Amygdala (tissue), 56 donors: Measurements from ENCODE around the gene SCD5.

Experiments used
- DNase-seq, 56 donors: peaks; one replicate each; lab custom pipeline; 2025; lab: John Stamatoyannopoulos, UW

The SCD5 gene

DNA sequence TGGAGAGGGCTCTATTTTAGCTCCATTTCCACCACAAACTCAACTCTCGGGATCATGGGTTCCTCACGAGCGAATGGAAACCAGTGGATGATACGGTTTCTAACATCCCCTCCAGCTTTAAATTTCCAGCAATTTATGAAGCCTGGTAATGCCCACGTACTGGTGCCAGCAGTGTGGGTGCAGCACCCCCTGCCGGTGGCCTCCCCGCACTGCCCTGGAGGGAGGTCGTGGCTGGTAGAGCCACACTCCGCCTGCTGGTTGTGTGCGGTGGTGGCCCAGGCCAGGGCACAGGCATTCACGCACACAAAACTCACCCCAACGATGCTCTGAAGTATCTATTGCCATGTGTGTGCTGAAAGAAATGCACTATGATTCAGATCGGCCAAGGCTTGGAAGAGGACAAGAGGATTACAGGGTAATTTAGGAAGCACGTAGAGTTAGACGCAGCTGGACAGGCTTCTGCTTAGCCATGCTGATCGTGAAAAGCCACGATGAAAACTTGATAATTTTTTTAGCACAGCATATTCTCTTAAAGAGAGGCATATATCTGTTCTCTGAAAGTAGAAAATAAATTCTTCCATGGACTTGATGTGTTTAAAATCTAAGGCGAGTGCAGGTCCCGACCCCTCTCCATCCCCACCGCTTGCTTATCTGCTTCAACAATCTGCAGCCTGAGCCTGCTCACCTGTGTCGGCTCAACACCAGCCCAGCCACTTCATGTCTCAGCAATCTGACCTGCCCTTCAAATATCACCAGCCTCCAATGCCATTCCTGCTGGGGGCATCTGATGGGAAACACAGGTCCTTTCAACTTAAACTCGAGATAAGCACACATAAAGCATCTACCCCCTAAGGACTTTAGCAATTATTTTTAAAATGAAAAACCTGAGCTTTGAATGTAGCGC, 59.1 kb downstream of the SCD5 start:
- DNase-seq, result peak in 48 of 56 donors; percentile 9 to 80 (median 46)

- DNase-seq, result no peak
Observed at GRCh38 chr4:82737354-82737753, 61.2 kb downstream of the SCD5 start.

GRCh38 chr4:82733636-82734035, 65.0 kb downstream of the SCD5 start:
- DNase-seq, result no peak

GRCh38 chr4:82728301-82728700, 70.3 kb downstream of the SCD5 start:
- no peak for DNase-seq

GRCh38 chr4:82726596-82726995, 72.0 kb downstream of the SCD5 start:
- DNase-seq, result peak in 1 of 56 donors; percentile 12

DNA sequence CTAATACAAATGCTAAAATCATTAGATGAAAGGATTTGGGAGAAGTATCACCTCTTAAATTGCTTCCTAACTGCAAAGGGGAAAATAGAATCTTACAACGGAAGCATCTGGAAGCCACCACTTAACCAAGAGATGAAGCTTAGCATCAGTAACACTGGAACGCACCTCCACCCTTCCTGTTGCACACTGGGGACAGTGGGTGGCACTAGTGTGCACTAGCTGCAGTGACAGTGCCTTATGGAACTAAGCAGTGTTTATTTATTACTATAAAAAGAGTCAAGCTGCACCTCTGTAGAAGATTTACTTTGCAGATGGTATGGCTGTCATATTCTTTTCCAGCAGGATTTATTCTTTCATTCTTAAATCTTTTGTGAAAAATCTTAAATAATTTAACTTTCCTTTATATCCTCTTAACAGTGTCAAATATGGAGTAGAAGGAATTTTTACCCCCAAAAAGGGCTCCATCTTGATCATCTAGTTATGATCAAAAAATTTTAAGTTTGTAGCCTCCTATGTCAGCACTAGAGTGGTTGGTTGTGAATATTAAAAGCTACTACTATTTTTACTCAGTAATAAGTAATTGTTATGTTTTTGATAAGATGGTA, 76.7 kb downstream of the SCD5 start:
- peak in 28 of 56 donors; percentile 2 to 55 (median 26) for DNase-seq

GRCh38 chr4:82718162-82718940, 80.2 kb downstream of the SCD5 start:
- peak in 5 of 56 donors; percentile 14 to 36 (median 17) for DNase-seq

DNA sequence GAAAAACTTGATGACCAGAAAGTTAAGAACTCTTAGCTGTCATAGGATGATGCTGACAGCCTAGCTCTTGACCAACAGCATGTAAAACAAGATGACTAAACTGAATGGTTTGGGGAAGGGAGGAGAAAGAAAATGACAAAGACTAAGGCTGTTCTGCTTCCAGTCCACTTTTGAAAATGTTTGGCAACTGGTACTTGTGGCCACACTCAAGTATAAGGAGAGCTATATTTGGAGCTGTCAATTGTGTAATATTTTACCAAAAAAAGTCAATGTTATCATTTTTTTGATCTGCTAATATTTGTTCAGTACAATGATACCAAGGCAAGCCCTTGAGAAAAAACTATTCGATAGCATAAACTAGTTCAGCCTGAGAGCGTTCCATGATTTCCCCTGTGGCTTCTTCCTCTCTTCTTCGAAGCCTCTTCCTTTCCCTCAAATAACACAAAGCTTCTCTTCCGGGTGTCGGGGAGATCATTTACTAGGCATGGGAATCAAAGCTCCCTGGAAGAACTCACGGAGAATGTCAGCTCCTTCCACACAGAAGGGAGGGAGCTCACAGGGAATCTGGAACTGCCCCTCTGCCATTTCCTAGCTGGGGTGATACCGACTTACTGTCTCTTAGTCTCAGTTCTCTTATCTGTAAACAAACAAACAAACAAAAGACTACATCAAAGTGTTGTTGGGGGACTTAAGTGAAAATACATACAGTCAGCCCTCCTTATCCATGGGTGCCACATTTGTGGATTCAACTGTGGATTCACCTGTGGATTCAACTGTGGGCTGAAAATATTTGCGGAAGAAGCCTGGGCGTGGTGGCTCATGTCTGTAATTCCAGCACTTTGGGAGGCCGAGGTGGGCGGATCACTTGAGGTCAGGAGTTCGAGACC, 82.6 kb downstream of the SCD5 start:
- no peak for DNase-seq

- DNase-seq, result no peak
Observed at GRCh38 chr4:82713856-82714255, 84.7 kb downstream of the SCD5 start.

DNA sequence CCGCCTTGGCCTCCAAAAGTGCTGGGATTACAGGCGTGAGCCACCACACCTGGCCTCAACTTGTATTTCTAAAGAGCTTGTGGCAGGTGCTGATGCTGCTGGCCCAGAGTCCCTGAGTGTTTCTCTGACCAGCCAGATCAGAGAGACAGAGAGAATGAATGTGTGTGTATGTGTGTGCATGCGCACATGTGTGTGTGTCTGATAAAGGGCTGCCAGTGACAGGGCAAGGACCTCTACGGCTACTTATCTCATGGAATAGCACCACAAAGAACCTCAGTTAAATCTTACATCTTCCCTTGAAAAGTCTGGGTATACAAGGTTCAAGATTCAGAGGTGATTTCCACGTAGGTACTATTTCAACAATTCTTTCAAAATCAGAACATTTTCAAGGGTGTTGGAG, 86.0 kb downstream of the SCD5 start:
- DNase-seq, result no peak

DNA sequence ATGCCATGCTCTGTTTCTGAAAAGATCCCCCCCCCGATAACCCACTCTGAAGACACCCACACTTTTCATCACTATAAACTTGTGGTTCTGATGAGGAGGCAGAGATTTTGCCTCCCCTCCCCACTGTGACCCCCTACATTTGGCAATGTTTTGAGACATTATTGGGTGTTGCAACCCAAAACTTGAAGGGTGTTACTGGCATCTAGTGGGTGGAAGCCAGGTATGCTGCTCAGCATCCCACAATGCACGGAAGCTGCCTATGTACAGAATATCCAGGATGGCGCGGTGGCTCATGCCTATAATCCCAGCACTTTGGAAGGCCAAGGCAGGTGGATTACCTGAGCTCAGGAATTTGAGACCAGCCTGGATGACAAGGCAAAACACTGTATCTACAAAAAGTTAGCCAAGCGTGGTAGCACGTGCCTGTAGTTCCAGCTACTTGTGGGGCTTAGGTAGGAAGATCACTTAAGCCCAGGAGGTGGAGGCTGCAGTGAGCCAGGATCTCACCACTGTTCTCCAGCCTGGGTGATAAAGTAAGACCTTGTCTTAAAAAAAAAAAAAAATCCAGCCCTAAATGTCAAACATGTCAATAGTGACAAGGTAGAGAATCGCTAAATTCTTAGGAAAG, 87.3 kb downstream of the SCD5 start:
- no peak for DNase-seq

DNA sequence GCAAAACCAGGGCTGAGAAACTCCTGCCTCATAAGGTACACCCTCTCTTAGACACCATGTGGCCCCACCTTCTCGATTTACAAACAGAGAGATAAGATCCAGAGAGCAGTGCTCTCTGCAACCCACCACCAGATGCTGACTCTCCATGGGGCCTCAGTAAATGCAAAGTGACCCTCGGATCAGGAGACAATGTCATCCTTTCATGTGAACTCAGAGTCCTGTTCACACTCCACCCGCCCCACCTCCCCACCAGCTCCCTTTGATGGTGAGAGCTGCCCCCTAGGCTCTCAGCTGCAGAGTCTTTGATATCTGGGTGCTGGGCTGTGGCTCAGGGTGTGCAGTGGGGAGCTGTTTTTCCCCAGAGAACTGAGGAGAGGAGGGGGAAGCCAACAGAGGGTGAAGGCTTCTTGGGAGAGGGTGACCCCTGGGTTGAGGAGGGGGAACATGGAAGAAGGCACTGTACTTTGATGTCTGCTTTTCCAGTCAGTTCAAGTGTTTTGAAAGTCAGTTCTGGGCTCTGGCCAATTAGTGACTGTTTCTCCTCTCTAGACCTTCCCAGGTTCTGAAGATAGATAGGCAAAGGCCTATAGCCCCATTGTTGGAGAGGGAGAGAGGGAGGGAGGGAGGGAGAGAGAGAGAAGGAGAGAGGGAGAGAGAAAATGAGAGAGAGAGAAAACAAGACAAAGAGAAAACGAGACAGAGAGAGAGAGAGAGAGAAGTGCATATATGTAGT, 88.2 kb downstream of the SCD5 start:
- peak in 33 of 56 donors; percentile 5 to 62 (median 26) for DNase-seq

DNA sequence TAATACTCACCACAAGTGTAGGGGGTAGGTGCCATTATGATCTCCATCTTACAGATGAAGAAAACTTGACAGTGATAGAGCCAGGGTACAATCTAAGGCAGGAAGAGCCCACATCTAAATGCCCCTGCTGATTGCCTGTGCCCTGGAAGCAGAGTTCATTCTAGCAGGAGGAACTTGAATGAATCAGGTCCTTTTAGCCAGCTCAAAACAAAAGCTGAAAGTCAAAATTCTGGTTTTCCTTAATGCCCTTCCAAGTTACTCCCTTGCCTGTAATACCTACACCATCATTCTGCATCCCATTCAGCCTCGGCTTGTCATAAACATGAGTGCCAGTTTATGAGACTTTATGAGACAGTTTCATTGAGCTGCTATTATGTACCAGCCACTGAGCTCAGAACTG, 89.6 kb downstream of the SCD5 start:
- no peak for DNase-seq

DNA sequence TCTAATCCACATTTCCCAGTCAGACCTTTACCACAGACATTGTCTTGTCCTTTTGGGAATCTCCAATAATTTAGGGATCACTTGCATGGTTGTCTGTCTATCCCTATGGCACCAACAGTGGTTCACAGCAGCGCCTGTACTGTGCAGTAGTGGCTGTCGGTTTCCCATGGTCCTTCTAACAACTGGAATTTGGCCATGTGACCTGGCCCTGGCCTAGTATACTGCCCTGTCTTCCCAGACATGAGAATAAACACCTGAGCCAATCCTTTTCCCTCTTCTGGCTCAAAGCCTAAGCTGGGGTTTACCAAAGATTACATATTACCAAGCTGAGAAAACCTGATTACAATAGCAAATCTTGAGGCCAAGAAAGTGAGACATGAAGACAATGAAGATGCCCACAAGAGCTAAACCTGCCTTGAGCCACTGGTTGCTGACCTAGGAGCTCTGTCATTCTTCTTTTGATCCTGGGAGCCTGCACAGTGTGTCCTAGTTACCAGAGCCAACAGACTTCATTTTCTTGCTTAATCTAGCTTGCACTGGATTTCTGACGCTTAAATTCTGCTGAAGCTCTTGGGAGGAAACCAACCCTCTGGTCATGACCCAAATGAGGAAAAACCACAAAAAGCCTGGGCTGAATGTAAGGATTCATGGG, 92.1 kb downstream of the SCD5 start:
- peak in 4 of 56 donors; percentile 13 to 48 (median 32) for DNase-seq

DNA sequence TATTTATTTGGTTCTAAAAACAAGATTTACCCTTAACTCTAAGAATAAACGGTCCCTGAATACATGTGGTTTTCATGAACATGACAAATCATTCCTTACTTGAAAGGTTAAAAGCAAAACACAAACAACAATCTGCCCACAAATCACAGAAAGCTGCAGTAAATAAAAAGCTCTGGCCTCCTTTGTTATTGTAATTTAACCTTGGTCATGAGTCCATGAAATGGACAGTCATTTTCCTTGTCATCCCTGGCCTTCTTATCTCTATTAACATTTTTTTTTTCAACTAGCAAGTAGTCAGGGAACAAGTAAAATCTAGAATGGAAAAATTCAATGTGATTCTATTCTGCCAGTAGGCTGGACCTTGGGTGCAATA, 92.7 kb downstream of the SCD5 start:
- DNase-seq, result no peak

DNA sequence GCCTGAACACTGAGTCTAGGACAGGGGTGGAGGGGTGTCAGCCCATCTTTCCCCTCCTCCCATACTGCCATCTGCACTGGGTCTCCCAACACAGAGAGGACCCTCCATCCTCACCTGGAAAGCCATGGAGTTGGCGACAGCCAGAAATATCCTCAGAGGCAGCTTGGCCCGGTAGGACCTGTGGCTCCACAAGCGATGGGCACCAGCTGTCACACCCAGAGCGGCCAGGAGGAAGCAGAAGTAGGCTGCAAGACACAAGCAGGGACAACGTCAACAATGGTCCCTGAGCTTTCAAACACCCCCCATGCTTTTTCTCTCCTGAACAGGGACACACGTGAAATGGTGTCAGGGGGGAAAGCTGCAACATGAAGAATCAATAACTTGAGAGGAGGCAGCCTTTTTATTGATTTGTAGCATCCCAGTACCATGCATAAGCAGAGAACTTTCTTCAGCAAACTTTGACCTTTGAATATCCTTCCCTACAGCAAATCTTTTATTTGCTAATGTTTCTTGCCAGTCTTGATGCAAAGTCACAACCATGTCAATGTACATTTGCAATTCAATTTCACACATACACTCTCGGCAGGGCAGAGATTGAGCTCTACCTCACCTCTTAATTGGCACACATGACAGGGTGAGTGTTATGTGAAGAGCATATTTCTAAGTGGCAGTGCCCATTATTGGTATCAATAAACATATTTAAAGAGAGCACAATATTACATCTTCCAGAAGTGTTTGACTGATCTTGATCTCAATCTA, 93.2 kb downstream of the SCD5 start:
- DNase-seq, result no peak

- DNase-seq, result no peak
Observed at GRCh38 chr4:82704156-82704555, 94.4 kb downstream of the SCD5 start.

DNA sequence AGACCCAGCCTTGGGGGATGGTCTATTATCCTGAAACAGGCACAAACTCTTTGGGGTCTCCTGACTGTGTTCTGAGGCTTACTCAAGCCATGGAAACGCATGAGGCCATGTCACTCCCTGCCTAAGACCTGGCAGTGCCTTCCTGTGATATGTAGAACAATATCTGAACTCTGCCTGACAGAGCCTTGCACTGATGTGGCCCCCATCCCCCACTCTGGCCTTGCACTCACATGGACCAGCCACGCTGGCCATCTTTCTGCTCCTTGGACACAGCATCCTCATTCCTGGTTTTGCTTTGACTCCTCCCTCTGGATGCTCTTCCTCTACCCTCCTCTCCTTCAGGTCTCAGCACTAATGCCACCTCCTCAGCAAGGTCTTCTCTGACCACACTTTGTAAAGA, 100.2 kb downstream of the SCD5 start:
- peak in 2 of 56 donors; percentile 8 to 13 for DNase-seq
